ENCODE measurements around the gene BRSK2. TPM values are rescaled to one million over a fixed set of nuclear protein-coding genes. Genes with fewer than 3 reads are reported as not detected.

BRSK2 gene
- total and polyA plus RNA-seq, 7 donors = 0.19 to 0.78 (median 0.32) TPM

- TF ChIP-seq, protein P1, sequence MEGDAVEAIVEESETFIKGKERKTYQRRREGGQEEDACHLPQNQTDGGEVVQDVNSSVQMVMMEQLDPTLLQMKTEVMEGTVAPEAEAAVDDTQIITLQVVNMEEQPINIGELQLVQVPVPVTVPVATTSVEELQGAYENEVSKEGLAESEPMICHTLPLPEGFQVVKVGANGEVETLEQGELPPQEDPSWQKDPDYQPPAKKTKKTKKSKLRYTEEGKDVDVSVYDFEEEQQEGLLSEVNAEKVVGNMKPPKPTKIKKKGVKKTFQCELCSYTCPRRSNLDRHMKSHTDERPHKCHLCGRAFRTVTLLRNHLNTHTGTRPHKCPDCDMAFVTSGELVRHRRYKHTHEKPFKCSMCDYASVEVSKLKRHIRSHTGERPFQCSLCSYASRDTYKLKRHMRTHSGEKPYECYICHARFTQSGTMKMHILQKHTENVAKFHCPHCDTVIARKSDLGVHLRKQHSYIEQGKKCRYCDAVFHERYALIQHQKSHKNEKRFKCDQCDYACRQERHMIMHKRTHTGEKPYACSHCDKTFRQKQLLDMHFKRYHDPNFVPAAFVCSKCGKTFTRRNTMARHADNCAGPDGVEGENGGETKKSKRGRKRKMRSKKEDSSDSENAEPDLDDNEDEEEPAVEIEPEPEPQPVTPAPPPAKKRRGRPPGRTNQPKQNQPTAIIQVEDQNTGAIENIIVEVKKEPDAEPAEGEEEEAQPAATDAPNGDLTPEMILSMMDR (IDR thresholded peaks at IDR 0.05) = no peak
- H3K36me3 ChIP-seq (ENCODE audit: insufficient read depth in 1 of 2, low read depth in 1 of 2) = peaks cover 0 to 45% of the 10 kb centered on the region in 2 donors
- H3K9me3 ChIP-seq = no peaks in the 10 kb centered on the region
- peaks cover 54% of the 10 kb centered on the region for H3K4me1 ChIP-seq
- ATAC-seq (no peak), DNase-seq (no peak)
- peak overlapping the region; percentile 80 for H3K27ac ChIP-seq
- no peak overlapping the region for H3K4me3 ChIP-seq
- 89 to 96% (median 95%) methylated on average over 2 of the region's 2 CpGs for WGBS, 3 donors
- intact Hi-C loops (cut with DNase I) = no loop called here
- H3K27me3 ChIP-seq (ENCODE audit: insufficient read depth in 3 of 3, low read length in 2 of 3) = no peaks in the 10 kb centered on the region
Measured at GRCh38 chr11:1481483-1481825, 91.7 kb downstream of the BRSK2 start.

DNA sequence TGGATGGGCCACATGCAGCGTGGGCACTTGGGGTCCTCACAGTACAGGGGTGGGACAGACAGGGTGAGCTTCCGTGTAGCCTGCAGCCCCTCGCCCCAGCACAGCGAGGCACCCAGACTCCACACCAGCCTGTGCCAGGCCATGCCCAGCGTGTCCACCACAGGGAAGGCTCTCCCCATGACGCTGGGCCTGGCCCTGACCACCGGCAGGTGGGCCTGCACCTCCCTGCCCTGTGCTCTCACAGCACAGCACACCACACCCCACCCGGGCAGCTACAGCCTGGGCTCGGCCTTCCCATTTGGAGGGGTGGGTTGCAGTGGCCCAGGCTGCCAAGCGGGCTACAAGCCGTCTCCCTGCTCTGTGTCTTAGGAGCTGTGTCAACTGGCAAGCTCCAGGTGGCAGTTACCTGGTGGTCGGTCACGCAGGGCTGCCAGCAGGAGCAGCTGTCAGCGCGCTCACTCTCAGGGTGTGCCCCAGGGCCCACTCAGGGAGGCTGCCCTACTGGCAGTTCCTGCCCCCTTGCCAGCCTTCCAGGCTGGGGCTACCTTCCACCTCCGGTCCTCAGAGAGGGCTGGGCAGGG lies 92.2 kb downstream of the BRSK2 start:
- intact Hi-C loops (cut with DNase I) = no loop called here
- Histone ChIP-seq H3K9me3 (no peaks in the 10 kb centered on the region), H3K4me3 (no peak overlapping the region), H3K4me1 (peaks cover 57% of the 10 kb centered on the region), H3K36me3 (ENCODE audit: insufficient read depth in 1 of 2, low read depth in 1 of 2) (peaks cover 0 to 40% of the 10 kb centered on the region in 2 donors), H3K27me3 (ENCODE audit: insufficient read depth in 3 of 3, low read length in 2 of 3) (no peaks in the 10 kb centered on the region), H3K27ac (peak overlapping the region; percentile 80)
- WGBS, 3 donors = 81 to 88% (median 81%) methylated on average over 15 to 16 of the region's 16 CpGs
- peak; percentile 14 to 49 for DNase-seq
- TF ChIP-seq, protein P1 (IDR thresholded peaks at IDR 0.05) = no peak
- ATAC-seq = no peak

- Histone ChIP-seq H3K27ac (peak overlapping the region; percentile 80), H3K4me1 (peaks cover 66% of the 10 kb centered on the region)
Measured at GRCh38 chr11:1482581-1483444, 93.1 kb downstream of the BRSK2 start.

GRCh38 chr11:1483445-1483961 lies 93.8 kb downstream of the BRSK2 start:
- H3K4me1 ChIP-seq = peaks cover 73% of the 10 kb centered on the region
- intact Hi-C loops (cut with DNase I) = no loop called here
- DNase-seq (peak; percentile 45 to 83), ATAC-seq (peak; percentile 55 to 81 (median 72))
- no peaks in the 10 kb centered on the region for H3K27me3 ChIP-seq (ENCODE audit: insufficient read depth in 3 of 3, low read length in 2 of 3)
- peak overlapping the region; percentile 80 for H3K27ac ChIP-seq
- H3K36me3 ChIP-seq (ENCODE audit: insufficient read depth in 1 of 2, low read depth in 1 of 2) = peaks cover 0 to 25% of the 10 kb centered on the region in 2 donors
- peak overlapping the region; percentile 45 for H3K4me3 ChIP-seq
- TF ChIP-seq, protein P1 (IDR thresholded peaks at IDR 0.05) = no peak
- 21 to 30% (median 21%) methylated on average over 6 of the region's 6 CpGs for WGBS, 3 donors
- H3K9me3 ChIP-seq = no peaks in the 10 kb centered on the region

More at GRCh38 chr11:1482581-1483444, 93.1 kb downstream of the BRSK2 start:
- Histone ChIP-seq H3K9me3 (no peaks in the 10 kb centered on the region), H3K4me3 (peak overlapping the region; percentile 45), H3K27me3 (ENCODE audit: insufficient read depth in 3 of 3, low read length in 2 of 3) (no peaks in the 10 kb centered on the region), H3K36me3 (ENCODE audit: insufficient read depth in 1 of 2, low read depth in 1 of 2) (peaks cover 0 to 32% of the 10 kb centered on the region in 2 donors)
- DNase-seq = peak; percentile 25 to 70
- WGBS, 3 donors = 33 to 42% (median 33%) methylated on average over 32 of the region's 32 CpGs
- peak; percentile 51 to 80 (median 72) for ATAC-seq
- intact Hi-C loops (cut with DNase I) = no loop called here
- TF ChIP-seq, protein P1 (IDR thresholded peaks at IDR 0.05) = peak; percentile 6
